ENCODE results near the gene WNT3A.
A peak's percentile ranks its signal among the peaks of the same experiment; 100 is the strongest.

Gene WNT3A

DNA sequence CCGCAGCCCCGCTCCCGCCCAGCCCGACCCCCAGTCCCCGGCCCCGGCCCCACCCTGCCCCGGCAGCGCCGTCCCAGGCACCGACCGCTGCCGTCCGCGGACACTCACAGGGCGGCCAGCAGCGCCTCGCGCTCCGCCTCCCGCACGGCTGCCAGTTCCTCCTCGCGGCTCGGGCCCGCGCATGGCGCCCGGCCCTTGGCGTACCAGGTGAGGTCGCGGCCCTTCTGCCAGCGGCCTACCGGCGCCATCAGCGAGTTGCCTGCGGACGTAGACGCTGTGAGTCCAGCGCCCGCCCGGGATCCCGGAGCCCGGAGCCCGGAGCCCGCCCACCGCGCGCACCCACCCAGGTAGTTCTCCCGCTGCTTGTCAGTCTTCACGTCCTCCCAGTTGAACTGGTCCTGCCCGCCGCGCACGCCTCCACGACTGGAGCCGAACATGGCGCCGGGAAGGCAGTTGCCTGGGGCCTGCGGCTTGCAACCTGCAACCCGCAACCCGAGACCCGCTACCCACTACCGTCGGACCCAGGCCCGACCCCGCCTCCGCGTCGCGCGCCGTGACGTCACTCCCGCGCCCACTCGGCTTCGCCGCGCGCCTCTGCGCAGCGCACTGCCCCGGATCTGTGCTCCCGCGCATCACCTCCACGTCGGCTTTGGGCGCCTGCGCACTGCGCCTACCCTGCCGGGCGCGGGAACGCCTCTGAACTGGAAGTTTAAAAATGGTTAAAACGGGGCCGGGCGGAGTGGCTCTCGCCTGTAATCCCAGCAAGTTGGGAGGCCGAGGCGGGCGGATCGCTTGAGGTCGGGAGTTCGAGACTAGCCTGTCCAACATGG, 96.2 kb downstream of the WNT3A start, which contains the start of gene C1orf35:
TSS of gene C1orf35 (minus strand) at position 535 of the 830 bp plus-strand sequence. CDS start at position 437, 98 bp downstream.
- CTCF ChIA-PET = interaction anchor here (0.8 kb wide), 1 partner anchor 28 kb away, joined by 3 read pairs; no protein-coding TSS in a partner anchor
- POLR2A ChIA-PET = interaction anchor here (1.4 kb wide), 1 partner anchor 304 kb away, joined by 5 read pairs; the partner anchor contains the start of gene TRIM11
- Histone ChIP-seq H3K27ac (ENCODE audit: extremely low read depth, low read depth, low read length) (peak within 1 kb of the TSS; percentile 82), H3K9me3 (ENCODE audit: control insufficient read depth, insufficient read depth, low read depth, low read length) (no peaks in the 10 kb centered on the region), H3K4me1 (ENCODE audit: control insufficient read depth, insufficient read depth, low read length) (no peaks in the 10 kb centered on the region; the same call in 1 of the 2 replicates), H3K36me3 (ENCODE audit: control insufficient read depth in 2 of 2, insufficient read depth in 1 of 2, low read length in 2 of 2) (peaks cover 13 to 68% of the 10 kb centered on the region in 2 experiments), H3K4me3 (ENCODE audit: low read depth, low read length) (peak within 1 kb of the TSS; percentile 88)
- TF ChIP-seq ZNF585B (tag by site-specific recombination; IDR thresholded peaks at IDR 0.05) (no peak), KLF16 (tag by site-specific recombination; IDR thresholded peaks at IDR 0.05) (peak; percentile 98), ZNF629 (tag by site-specific recombination; IDR thresholded peaks at IDR 0.05) (peak; percentile 98), ZNF501 (tag by site-specific recombination; IDR thresholded peaks at IDR 0.05) (peak; percentile 99), ZNF132 (tag by site-specific recombination; IDR thresholded peaks at IDR 0.05; ENCODE audit: borderline replicate concordance) (no peak), ZNF747 (tag by site-specific recombination; IDR thresholded peaks at IDR 0.05) (no peak), ZNF621 (tag by site-specific recombination; IDR thresholded peaks at IDR 0.05) (no peak), ZNF510 (tag by site-specific recombination; IDR thresholded peaks at IDR 0.05; ENCODE audit: insufficient replicate concordance) (no peak), MYNN (tag by site-specific recombination; IDR thresholded peaks at IDR 0.05; ENCODE audit: borderline replicate concordance) (no peak; the same call in 1 of the 2 replicates), OSR2 (tag by site-specific recombination; IDR thresholded peaks at IDR 0.05) (peak; percentile 45; the same call in 1 of the 2 replicates), ZNF623 (tag by site-specific recombination; IDR thresholded peaks at IDR 0.05) (no peak), ZNF121 (tag by site-specific recombination; IDR thresholded peaks at IDR 0.05) (peak; percentile 56; the same call in 1 of the 2 replicates), ZNF473 (tag by site-specific recombination; IDR thresholded peaks at IDR 0.05) (no peak), ZNF626 (tag by site-specific recombination; IDR thresholded peaks at IDR 0.05) (no peak), ZNF391 (tag by site-specific recombination; IDR thresholded peaks at IDR 0.05; ENCODE audit: borderline replicate concordance, low read depth) (peak; percentile 75; the same call in 1 of the 2 replicates), ZNF239 (tag by site-specific recombination; IDR thresholded peaks at IDR 0.05) (no peak), ZNF146 (tag by site-specific recombination; IDR thresholded peaks at IDR 0.05) (peak; percentile 14; the same call in 1 of the 2 replicates), ZNF600 (tag by site-specific recombination; IDR thresholded peaks at IDR 0.05) (no peak), PRDM1 (tag by site-specific recombination; IDR thresholded peaks at IDR 0.05) (no peak), SCRT1 (tag by site-specific recombination; IDR thresholded peaks at IDR 0.05; ENCODE audit: borderline replicate concordance) (no peak), ZNF514 (tag by site-specific recombination; IDR thresholded peaks at IDR 0.05) (no peak), GLI4 (tag by site-specific recombination; IDR thresholded peaks at IDR 0.05) (peak; percentile 61; the same call in 1 of the 2 replicates), ZNF133 (tag by site-specific recombination; IDR thresholded peaks at IDR 0.05) (no peak)
- TF ChIP-seq, protein P1, sequence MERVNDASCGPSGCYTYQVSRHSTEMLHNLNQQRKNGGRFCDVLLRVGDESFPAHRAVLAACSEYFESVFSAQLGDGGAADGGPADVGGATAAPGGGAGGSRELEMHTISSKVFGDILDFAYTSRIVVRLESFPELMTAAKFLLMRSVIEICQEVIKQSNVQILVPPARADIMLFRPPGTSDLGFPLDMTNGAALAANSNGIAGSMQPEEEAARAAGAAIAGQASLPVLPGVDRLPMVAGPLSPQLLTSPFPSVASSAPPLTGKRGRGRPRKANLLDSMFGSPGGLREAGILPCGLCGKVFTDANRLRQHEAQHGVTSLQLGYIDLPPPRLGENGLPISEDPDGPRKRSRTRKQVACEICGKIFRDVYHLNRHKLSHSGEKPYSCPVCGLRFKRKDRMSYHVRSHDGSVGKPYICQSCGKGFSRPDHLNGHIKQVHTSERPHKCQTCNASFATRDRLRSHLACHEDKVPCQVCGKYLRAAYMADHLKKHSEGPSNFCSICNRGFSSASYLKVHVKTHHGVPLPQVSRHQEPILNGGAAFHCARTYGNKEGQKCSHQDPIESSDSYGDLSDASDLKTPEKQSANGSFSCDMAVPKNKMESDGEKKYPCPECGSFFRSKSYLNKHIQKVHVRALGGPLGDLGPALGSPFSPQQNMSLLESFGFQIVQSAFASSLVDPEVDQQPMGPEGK (tag by site-specific recombination; IDR thresholded peaks at IDR 0.05) = peak; percentile 76
- TF ChIP-seq, protein P2, sequence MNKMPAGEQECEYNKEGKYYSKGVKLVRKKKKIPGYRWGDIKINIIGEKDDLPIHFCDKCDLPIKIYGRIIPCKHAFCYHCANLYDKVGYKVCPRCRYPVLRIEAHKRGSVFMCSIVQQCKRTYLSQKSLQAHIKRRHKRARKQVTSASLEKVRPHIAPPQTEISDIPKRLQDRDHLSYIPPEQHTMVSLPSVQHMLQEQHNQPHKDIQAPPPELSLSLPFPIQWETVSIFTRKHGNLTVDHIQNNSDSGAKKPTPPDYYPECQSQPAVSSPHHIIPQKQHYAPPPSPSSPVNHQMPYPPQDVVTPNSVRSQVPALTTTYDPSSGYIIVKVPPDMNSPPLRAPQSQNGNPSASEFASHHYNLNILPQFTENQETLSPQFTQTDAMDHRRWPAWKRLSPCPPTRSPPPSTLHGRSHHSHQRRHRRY (tag by site-specific recombination; IDR thresholded peaks at IDR 0.05) = no peak
- TF ChIP-seq, protein P3, sequence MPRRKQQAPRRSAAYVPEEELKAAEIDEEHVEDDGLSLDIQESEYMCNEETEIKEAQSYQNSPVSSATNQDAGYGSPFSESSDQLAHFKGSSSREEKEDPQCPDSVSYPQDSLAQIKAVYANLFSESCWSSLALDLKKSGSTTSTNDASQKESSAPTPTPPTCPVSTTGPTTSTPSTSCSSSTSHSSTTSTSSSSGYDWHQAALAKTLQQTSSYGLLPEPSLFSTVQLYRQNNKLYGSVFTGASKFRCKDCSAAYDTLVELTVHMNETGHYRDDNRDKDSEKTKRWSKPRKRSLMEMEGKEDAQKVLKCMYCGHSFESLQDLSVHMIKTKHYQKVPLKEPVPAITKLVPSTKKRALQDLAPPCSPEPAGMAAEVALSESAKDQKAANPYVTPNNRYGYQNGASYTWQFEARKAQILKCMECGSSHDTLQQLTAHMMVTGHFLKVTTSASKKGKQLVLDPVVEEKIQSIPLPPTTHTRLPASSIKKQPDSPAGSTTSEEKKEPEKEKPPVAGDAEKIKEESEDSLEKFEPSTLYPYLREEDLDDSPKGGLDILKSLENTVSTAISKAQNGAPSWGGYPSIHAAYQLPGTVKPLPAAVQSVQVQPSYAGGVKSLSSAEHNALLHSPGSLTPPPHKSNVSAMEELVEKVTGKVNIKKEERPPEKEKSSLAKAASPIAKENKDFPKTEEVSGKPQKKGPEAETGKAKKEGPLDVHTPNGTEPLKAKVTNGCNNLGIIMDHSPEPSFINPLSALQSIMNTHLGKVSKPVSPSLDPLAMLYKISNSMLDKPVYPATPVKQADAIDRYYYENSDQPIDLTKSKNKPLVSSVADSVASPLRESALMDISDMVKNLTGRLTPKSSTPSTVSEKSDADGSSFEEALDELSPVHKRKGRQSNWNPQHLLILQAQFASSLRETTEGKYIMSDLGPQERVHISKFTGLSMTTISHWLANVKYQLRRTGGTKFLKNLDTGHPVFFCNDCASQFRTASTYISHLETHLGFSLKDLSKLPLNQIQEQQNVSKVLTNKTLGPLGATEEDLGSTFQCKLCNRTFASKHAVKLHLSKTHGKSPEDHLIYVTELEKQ (tag by site-specific recombination; IDR thresholded peaks at IDR 0.05; ENCODE audit: borderline replicate concordance) = no peak; the same call in 1 of the 2 replicates
- TF ChIP-seq, protein P4, sequence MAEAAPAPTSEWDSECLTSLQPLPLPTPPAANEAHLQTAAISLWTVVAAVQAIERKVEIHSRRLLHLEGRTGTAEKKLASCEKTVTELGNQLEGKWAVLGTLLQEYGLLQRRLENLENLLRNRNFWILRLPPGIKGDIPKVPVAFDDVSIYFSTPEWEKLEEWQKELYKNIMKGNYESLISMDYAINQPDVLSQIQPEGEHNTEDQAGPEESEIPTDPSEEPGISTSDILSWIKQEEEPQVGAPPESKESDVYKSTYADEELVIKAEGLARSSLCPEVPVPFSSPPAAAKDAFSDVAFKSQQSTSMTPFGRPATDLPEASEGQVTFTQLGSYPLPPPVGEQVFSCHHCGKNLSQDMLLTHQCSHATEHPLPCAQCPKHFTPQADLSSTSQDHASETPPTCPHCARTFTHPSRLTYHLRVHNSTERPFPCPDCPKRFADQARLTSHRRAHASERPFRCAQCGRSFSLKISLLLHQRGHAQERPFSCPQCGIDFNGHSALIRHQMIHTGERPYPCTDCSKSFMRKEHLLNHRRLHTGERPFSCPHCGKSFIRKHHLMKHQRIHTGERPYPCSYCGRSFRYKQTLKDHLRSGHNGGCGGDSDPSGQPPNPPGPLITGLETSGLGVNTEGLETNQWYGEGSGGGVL (tag by site-specific recombination; IDR thresholded peaks at IDR 0.05) = no peak
- TF ChIP-seq, protein P5, sequence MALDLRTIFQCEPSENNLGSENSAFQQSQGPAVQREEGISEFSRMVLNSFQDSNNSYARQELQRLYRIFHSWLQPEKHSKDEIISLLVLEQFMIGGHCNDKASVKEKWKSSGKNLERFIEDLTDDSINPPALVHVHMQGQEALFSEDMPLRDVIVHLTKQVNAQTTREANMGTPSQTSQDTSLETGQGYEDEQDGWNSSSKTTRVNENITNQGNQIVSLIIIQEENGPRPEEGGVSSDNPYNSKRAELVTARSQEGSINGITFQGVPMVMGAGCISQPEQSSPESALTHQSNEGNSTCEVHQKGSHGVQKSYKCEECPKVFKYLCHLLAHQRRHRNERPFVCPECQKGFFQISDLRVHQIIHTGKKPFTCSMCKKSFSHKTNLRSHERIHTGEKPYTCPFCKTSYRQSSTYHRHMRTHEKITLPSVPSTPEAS (tag by site-specific recombination; IDR thresholded peaks at IDR 0.05) = no peak; the same call in 1 of the 2 replicates
